Heart left ventricle (tissue), 16 donors: ENCODE measurements around the gene CHCHD6. TPM values are rescaled to one million over a fixed set of nuclear protein-coding genes. Genes with fewer than 3 reads are reported as not detected.

Experiments used
- ATAC-seq, 4 donors: fragments of 200-7000 bp; cut with Tn5 transposase; one replicate each; pipeline ENCODE4 v1.9.1; 2020 to 2022; ENCODE audit warnings: moderate library complexity in 4 of 4, mild to moderate bottlenecking in 3 of 4, moderate number of reproducible peaks in 1 of 4
- DNase-seq, 5 donors: peaks; one replicate each; pipeline ENCODE4 v3.0.0-alpha.2; 2020
- H3K27ac ChIP-seq, 12 donors: fragments of 200-600 bp; sonication (generic) in 4 of 12; one replicate each; pipeline versions ENCODE4 v1.5.0 to v1.8.0; 2016 to 2022; ENCODE audit warnings: mild to moderate bottlenecking in 2 of 12
- H3K27me3 ChIP-seq, 9 donors: fragments of 200-600 bp; sonication (generic) in 2 of 9; one replicate each; pipeline versions ENCODE4 v1.5.1 to v1.8.0; 2016 to 2022; ENCODE audit warnings: mild to moderate bottlenecking in 3 of 9
- H3K36me3 ChIP-seq, 9 donors: fragments of 200-600 bp; sonication (generic) in 2 of 9; one replicate each; pipeline versions ENCODE4 v1.5.0 to v1.8.0; 2018 to 2022; ENCODE audit warnings: mild to moderate bottlenecking in 2 of 9
- H3K4me1 ChIP-seq, 12 donors: fragments of 200-600 bp; sonication (generic) in 4 of 12; one replicate each; pipeline versions ENCODE4 v1.5.0 to v1.8.0; 2016 to 2022; ENCODE audit warnings: mild to moderate bottlenecking in 3 of 12
- H3K4me3 ChIP-seq, 12 donors: fragments of 200-600 bp; sonication (generic) in 4 of 12; one replicate each; pipeline versions ENCODE4 v1.5.0 to v1.8.0; 2017 to 2022; ENCODE audit warnings: mild to moderate bottlenecking in 9 of 12, moderate library complexity in 4 of 12
- H3K9me3 ChIP-seq, 12 donors: fragments of 200-600 bp; sonication (generic) in 4 of 12; one replicate each; pipeline versions ENCODE4 v1.5.0 to v1.8.0; 2016 to 2022; ENCODE audit warnings: mild to moderate bottlenecking in 1 of 12
- CTCF ChIP-seq, 12 donors: fragments of 200-600 bp; sonication (generic) in 4 of 12; IDR thresholded peaks; one replicate each; pipeline versions ENCODE4 v1.5.0 to v1.8.0; 2018 to 2022; ENCODE audit warnings: antibody characterized with exemption in 12 of 12, mild to moderate bottlenecking in 5 of 12
- POLR2A ChIP-seq, 2 donors: fragments of 450-650 bp; IDR thresholded peaks; one replicate each; pipeline ENCODE4 v1.6.1; 2017; ENCODE audit warnings: antibody characterized with exemption in 2 of 2, mild to moderate bottlenecking in 2 of 2, moderate library complexity in 2 of 2
- WGBS, 4 donors: extraction: QIAGEN DNeasy Blood & Tissue Kit in 2 of 4; methylation state at CpG; one replicate each; pipeline versions ENCODE4 v1.1.5 to v1.1.7; 2013 to 2018; 5-methylcytosine and 5-hydroxymethylcytosine counted together
- intact Hi-C, 10 donors: fragments of 100-400 bp; cut with DNase I; formaldehyde crosslinking; loops; one replicate each; pipeline versions ENCODE4 v1.11.1 to v1.14.2; 2022
- polyA plus RNA-seq, 2 donors: library from polyadenylated mRNA; stranded (reverse); fragments of 200-250 nt; gene quantifications; one replicate each; pipeline ENCODE4 v1.2.3, GENCODE V29; 2013
- total RNA-seq, 9 donors: library from RNA; depleted of rRNA in 2 of 9; stranded (reverse); fragments of >200 nt in 2 of 9; fragmentation: NEBNext Ultra II Directional in 3 of 9; extraction: Animal tissue kit (Norgen Biotek cat#: 25700) in 3 of 9; gene quantifications; one replicate each; pipeline versions ENCODE4 v1.1.0 to v1.2.4, GENCODE V29; 2016 to 2023
- donor health status: ischemic (EF 13 %, LVEDD 7.1; RV severe dilation, severe dysfunction).
- donor health status: healthy with polysubstance abuse.
- donor health status: DM: no; HTN: yes; CAD: no.
- donor health status: DM: no; HTN: no; CAD: no.
- donor health status: ischemic (EF 25% LVEDD 6.9; RV normal size, moderate dysfunction).
- donor health status: ischemic (EF 25% LVEDD 5.7; RV mildly dilated, moderate dysfunction).
- donor health status: healthy.
- donor health status: DM: yes; HTN: yes; CAD: no.
- donor health status: ischemic (EF 35%, LVEDD 5.7; RV mildly dilated, moderate dysfunction).
- donor health status: nonischemic (EF 11% LVEDD 7.7; RV severe dilation, severe dysfunction).
- donor health status: DM: yes; HTN: yes; CAD: no.
- donor health status: PGD.
- donor health status: ischemic (EF 29% LVEDD 5.4; RV normal size, mild dysfunction).
- donor health status: nonischemic (EF 23%, LVEDD 6.1; RV moderate dilation, normal function).

The CHCHD6 gene
- total and polyA plus RNA-seq, 11 donors = 7.7 to 29.3 (median 11.6) TPM

DNA sequence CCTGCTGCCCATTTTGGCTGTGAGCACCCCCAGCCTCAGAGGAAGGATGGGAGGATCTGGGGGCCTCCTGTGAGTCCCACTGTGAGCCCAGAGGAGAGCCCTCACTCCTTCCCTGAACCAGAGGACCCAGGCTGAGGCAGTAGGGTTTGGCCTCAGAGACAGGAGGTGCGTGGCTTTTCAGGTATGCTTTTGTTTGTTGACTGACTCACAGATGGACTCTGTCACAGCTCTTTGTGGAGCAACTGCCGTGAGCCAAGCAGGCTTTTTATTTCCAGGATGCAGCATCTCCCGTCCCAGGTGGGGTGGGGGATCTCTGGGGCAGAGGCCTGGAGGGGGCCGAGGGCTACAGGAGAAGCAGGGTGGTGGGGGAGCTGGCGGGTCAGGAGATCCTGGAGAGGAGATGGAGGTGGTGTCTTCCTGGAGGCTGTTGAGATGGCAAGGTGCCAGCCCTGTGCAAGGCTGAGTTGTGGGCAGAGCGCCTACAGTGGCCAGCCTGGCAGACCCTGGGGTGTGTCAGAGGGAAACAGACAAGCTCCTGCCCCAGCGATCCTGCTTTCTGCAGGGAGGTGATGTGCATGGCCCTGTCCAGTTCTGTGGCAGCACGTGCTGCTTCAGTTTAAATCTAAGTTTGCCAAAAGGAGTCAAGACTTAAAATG lies 302.9 kb downstream of the CHCHD6 start:
- no peaks in the 10 kb centered on the region for H3K27me3 ChIP-seq
- no peak overlapping the region for H3K27ac ChIP-seq
- no peaks in the 10 kb centered on the region for H3K9me3 ChIP-seq
- ATAC-seq (no peak), DNase-seq (no peak)
- WGBS, 4 donors = 86 to 96% (median 90%) methylated on average over 8 of the region's 8 CpGs
- TF ChIP-seq POLR2A (IDR thresholded peaks at IDR 0.05) (no peak), CTCF (IDR thresholded peaks at IDR 0.05) (no peak)
- peaks cover 0 to 12% (median 4%) of the 10 kb centered on the region in 9 donors for H3K36me3 ChIP-seq
- H3K4me1 ChIP-seq = peaks cover 4 to 60% (median 26%) of the 10 kb centered on the region in 12 donors
- no peak overlapping the region for H3K4me3 ChIP-seq
- intact Hi-C loops = no loop called here

- H3K9me3 ChIP-seq = no peaks in the 10 kb centered on the region
- ATAC-seq (no peak), DNase-seq (no peak)
- peaks cover 0 to 23% (median 10%) of the 10 kb centered on the region in 9 donors for H3K36me3 ChIP-seq
- TF ChIP-seq POLR2A (IDR thresholded peaks at IDR 0.05) (no peak), CTCF (IDR thresholded peaks at IDR 0.05) (no peak)
- no peak overlapping the region for H3K27ac ChIP-seq
- peaks cover 0 to 48% (median 16%) of the 10 kb centered on the region in 12 donors for H3K4me1 ChIP-seq
- intact Hi-C loops = no loop called here
- no peak overlapping the region for H3K4me3 ChIP-seq
- H3K27me3 ChIP-seq = no peaks in the 10 kb centered on the region
- WGBS, 4 donors = 82 to 99% (median 90%) methylated on average over 7 to 10 of the region's 10 CpGs
Observed at GRCh38 chr3:127008236-127008635, 304.2 kb downstream of the CHCHD6 start.

DNA sequence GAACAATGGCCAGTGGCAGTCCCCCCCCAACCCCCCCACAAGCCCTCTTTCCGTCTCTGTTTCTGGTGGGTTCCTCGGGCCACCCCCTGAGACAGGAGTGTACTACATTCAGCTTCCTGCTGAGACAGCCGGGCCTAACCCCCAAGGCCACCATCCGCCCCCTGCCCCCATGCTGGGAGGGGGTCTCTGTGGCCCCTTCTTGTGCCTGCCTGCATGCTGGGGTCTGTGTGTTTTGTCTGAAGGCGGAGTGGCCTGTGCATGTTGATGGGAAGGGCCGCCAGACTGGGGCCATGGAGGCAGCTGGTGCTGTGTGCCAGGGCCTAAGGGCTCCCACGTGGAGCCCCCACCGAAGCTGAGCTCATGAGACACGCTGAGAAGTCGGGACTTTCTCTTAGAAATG lies 305.5 kb downstream of the CHCHD6 start:
- Histone ChIP-seq H3K9me3 (no peaks in the 10 kb centered on the region), H3K36me3 (peaks cover 0 to 33% (median 14%) of the 10 kb centered on the region in 9 donors), H3K4me3 (no peak overlapping the region), H3K4me1 (peaks cover 0 to 44% (median 15%) of the 10 kb centered on the region in 12 donors), H3K27me3 (no peaks in the 10 kb centered on the region), H3K27ac (no peak overlapping the region)
- DNase-seq (no peak), ATAC-seq (no peak)
- TF ChIP-seq POLR2A (IDR thresholded peaks at IDR 0.05) (no peak), CTCF (IDR thresholded peaks at IDR 0.05) (no peak)
- intact Hi-C loops = no loop called here
- 65 to 71% (median 67%) methylated on average over 10 of the region's 10 CpGs for WGBS, 4 donors

Other genes with a start within 250 kb of the CHCHD6 start
- 10 to 100 TPM; 15.4 to 40.3 (median 20.2) TPM for gene ZXDC, start 228.3 kb upstream of the CHCHD6 start, total RNA-seq
- gene ZXDC, start 228.3 kb upstream of the CHCHD6 start, polyA plus RNA-seq = 10 to 100 TPM in 1 of 2 donors, 1 to 10 TPM in 1; 8.7 to 10.9 TPM
- not detected for gene UROC1, start 186.5 kb upstream of the CHCHD6 start, total RNA-seq
- not detected for gene UROC1, start 186.5 kb upstream of the CHCHD6 start, polyA plus RNA-seq
- 1 to 10 TPM in 1 of 9 donors, under 1 TPM in 7, not detected in 1; 0.30 to 2.3 (median 0.48) TPM for gene CHST13, start 180.1 kb upstream of the CHCHD6 start, total RNA-seq
- gene CHST13, start 180.1 kb upstream of the CHCHD6 start, polyA plus RNA-seq = under 1 TPM; 0.07 to 0.15 TPM
- not detected for gene C3orf22, start 145.3 kb upstream of the CHCHD6 start, total RNA-seq
- gene C3orf22, start 145.3 kb upstream of the CHCHD6 start, polyA plus RNA-seq = not detected
- gene TXNRD3, start 49.1 kb upstream of the CHCHD6 start, total RNA-seq = 1 to 10 TPM; 2.9 to 8.2 (median 6.0) TPM
- 1 to 10 TPM; 1.7 to 4.6 TPM for gene TXNRD3, start 49.1 kb upstream of the CHCHD6 start, polyA plus RNA-seq